IPS-18c (cell line): ENCODE data around the gene KCNC2.
"Not testable (repeated sequence)": the region's sequence is repeated elsewhere in the genome, so short reads cannot be mapped to it uniquely, and the experiment has no call there.

Experiments
- H3K4me3 ChIP-seq: 2 replicates; pipeline ENCODE4 v1.7.0; 2013; ENCODE audit warnings: low read depth, mild to moderate bottlenecking, low read length, moderate library complexity; ENCODE audit not compliant: insufficient read depth
- H3K9me3 ChIP-seq: one replicate; pipeline ENCODE4 v1.6.1; 2013; ENCODE audit warnings: mild to moderate bottlenecking, low read length, moderate library complexity; ENCODE audit not compliant: control insufficient read depth, insufficient read depth

The KCNC2 gene

DNA sequence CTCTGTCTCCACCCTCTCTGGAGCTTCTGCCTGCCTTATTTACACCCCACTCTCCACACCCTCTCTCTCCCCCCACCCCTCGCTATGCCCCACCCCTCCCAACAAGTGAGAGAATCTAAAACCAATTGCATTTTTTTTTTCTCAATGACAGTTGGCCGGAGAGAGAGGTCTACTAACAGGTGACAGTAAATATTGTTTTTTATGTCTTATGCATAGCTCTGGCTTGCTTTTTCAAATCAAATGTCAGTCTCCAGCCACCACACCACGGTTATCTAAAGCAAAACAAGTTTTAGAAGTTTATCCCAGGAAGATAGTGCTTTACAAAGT lies at the start of gene KCNC2:
Gene KCNC2, minus strand, starts transcription at position 28 of the 327 bp plus-strand sequence.
- Histone ChIP-seq H3K9me3 (peaks cover 5% of the 10 kb centered on the region), H3K4me3 (peak within 1 kb of the TSS; percentile 66)

GRCh38 chr12:75259143-75259542 lies 49.5 kb upstream of the KCNC2 start:
- H3K9me3 ChIP-seq: no peaks in the 10 kb centered on the region
- H3K4me3 ChIP-seq: no peak overlapping the region

GRCh38 chr12:75257510-75257909 lies 47.9 kb upstream of the KCNC2 start:
- Histone ChIP-seq H3K4me3 (no peak overlapping the region), H3K9me3 (no peaks in the 10 kb centered on the region)

GRCh38 chr12:75245108-75245507 lies 35.5 kb upstream of the KCNC2 start:
- H3K4me3 ChIP-seq: no peak overlapping the region
- H3K9me3 ChIP-seq: no peaks in the 10 kb centered on the region

GRCh38 chr12:75239987-75240386 lies 30.3 kb upstream of the KCNC2 start:
- H3K9me3 ChIP-seq: no peaks in the 10 kb centered on the region
- no peak overlapping the region for H3K4me3 ChIP-seq

- Histone ChIP-seq H3K9me3 (no peaks in the 10 kb centered on the region), H3K4me3 (no peak overlapping the region)
Measured at GRCh38 chr12:75236206-75236605, 26.6 kb upstream of the KCNC2 start.

DNA sequence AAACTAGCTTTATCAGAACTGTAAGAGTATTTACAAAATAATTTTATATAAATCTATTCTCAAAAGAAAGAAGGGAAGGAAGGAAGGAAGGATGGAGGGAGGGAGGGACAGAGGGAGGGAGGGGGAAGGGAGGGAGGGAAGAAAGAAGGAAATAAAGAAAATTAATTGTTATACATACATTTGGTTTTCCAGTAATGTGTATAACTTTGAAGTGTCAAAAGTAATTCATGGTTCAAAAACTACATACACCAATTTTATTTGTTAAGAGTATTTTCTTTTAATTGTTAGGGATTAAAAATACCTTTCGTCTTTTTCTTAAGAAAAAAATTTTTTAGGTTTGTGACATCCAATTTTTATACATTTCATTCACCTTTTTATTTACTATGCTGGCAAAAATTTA lies 17.5 kb upstream of the KCNC2 start:
- no peaks in the 10 kb centered on the region for H3K9me3 ChIP-seq
- no peak overlapping the region for H3K4me3 ChIP-seq

DNA sequence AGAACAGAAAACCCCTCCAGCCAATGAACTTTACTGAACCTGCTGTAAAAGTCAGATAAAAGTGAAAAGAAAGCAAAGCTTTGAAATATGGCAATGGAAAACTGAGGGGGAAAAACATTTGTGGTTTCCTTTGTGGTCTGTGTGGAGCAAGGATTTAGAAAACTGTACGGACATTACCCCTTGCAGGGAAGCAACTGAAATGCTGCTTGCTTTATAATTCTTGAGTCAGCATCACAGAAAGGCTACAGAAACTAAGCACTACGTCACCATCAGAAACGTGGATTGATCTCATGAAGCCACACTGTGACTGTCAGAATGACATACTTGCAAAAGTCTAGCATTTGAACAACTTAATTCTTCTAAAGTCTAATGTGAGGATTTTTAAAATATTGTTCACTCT lies 2.4 kb upstream of the KCNC2 start:
- H3K9me3 ChIP-seq: no peaks in the 10 kb centered on the region
- H3K4me3 ChIP-seq: no peak overlapping the region

- Histone ChIP-seq H3K9me3 (peaks cover 5% of the 10 kb centered on the region), H3K4me3 (peak overlapping the region; percentile 66)
Measured at GRCh38 chr12:75208856-75209811, 505 bp downstream of the KCNC2 start.

GRCh38 chr12:75207338-75208083 lies 2.1 kb downstream of the KCNC2 start:
- Histone ChIP-seq H3K4me3 (peak overlapping the region; percentile 48; the same call in 1 of the 2 replicates), H3K9me3 (peaks cover 5% of the 10 kb centered on the region)

DNA sequence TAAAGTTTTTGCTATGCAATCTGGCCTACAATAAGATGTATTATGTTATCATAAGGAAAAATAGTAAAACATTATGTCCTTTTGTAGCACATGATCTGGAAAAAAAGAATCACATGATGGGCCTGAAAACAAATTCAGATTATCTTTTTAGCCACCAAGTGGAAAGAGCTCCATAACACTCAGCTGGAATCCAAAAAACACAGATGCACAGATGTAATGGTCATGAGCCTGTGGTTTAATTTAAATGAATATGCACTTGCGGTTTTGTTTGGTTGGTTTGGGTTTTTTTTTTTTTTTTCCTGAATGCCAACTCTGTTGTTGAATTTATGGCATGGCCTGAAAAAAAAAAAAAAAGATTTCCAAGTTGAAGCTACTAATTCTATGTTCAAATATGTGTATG lies 4.1 kb downstream of the KCNC2 start:
- no peak overlapping the region for H3K4me3 ChIP-seq

GRCh38 chr12:75196865-75197264 lies 12.8 kb downstream of the KCNC2 start:
- H3K4me3 ChIP-seq: no peak overlapping the region
- no peaks in the 10 kb centered on the region for H3K9me3 ChIP-seq

More for the DNA sequence above, 4.1 kb downstream of the KCNC2 start:
- peaks cover 5% of the 10 kb centered on the region for H3K9me3 ChIP-seq

DNA sequence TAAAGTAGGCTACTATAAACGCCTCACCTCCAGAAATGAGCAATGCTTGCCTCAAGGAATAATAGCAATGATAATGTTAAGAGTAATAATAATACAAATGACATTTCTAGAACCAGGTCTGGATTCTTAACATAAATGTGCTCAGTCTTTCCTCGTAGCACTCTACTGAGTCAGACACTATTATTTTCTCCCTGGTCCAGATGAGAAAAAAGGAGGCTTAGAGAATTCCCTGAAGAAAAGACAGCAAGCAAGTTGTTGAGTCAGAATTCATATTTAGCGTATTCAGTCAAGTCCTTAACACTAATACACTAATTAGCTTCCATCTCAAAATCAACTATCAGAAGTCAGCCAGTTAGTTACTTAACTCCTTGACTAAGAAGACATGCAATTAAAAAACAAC lies 13.2 kb downstream of the KCNC2 start:
- Histone ChIP-seq H3K9me3 (no peaks in the 10 kb centered on the region), H3K4me3 (no peak overlapping the region)

- Histone ChIP-seq H3K9me3 (no peaks in the 10 kb centered on the region), H3K4me3 (no peak overlapping the region)
Measured at GRCh38 chr12:75194250-75194649, 15.4 kb downstream of the KCNC2 start.

DNA sequence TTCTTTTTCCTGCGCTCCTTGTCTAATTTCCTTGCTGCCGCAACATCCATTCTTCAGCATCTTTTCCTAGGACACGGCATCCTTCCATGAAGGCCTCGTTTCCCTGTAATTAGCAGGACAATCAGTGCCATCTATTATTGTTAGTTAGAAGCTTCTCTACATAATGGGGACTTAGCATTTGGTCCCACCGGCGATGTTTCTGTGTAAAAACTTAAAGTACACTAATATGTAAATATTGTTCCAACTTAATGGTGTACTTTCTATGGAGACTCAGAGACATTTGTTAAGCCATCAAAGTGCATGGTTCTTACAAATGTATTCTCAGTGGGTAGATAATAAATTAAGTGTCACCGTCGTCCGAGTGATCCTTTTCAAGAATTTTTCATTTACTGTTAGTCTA lies 17.4 kb downstream of the KCNC2 start:
- Histone ChIP-seq H3K4me3 (no peak overlapping the region), H3K9me3 (no peaks in the 10 kb centered on the region)

DNA sequence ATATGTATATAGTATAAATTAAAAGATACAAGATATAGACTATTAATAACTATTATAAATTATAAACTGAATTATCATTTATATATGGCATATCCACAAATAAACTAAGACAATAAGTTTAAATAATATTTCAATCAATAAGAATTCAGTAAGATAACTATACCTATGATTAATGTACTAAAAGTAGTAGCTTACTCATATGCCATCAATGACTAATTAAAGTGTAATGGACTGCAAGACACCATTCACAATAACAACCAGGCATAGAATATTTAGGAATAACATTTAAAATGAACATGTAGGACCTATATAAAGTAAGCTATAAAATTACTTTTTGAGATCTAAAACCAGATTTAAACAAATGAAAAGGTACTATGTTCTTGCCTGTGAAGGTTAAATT lies 18.8 kb downstream of the KCNC2 start:
- Histone ChIP-seq H3K9me3 (no peaks in the 10 kb centered on the region), H3K4me3 (no peak overlapping the region)

GRCh38 chr12:75185881-75186280 lies 23.8 kb downstream of the KCNC2 start:
- H3K4me3 ChIP-seq: not testable (repeated sequence)

DNA sequence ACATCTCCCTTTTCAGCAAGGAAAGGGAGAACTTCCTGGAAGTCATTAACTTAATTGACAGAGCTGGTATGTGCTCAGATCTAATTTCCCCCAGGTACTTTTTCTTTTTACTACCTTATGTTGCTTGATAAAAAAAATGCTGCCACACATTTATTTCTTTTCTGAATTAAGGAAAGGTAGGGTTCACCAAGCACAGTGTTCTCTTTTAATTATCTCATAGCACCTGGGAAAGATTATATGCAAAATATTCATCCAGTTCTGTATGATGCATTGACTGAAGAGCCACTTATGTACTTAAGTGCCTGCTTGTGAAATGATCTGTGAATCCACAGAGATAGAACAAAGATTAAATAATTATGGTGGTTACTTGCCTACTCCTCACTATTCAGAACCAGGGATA lies 25.1 kb downstream of the KCNC2 start:
- Histone ChIP-seq H3K4me3 (no peak overlapping the region), H3K9me3 (no peaks in the 10 kb centered on the region)

More at GRCh38 chr12:75185881-75186280, 23.8 kb downstream of the KCNC2 start:
- not testable (repeated sequence) for H3K9me3 ChIP-seq
